K562 (cell line): Measurements from ENCODE around the gene ANKRD13A. TPM values are rescaled to one million over a fixed set of nuclear protein-coding genes. Genes with fewer than 3 reads are reported as not detected.

Source experiments
- BRD4 ChIP-seq: fragments of 200-600 bp; sonication (generic); IDR thresholded peaks from 2 replicates; pipeline ENCODE4 v1.6.1; 2017; ENCODE audit warnings: inconsistent platforms
- KAT7 ChIP-seq: sonication (generic); formaldehyde crosslinking; IDR thresholded peaks from 2 replicates; pipeline ENCODE4 v1.8.0; 2022; ENCODE audit warnings: missing genetic modification reagents, mild to moderate bottlenecking, borderline replicate concordance
- NR2C1 ChIP-seq, 2 experiments: fragments of 450-650 bp; IDR thresholded peaks; 2 replicates each; pipeline ENCODE4 v1.6.1; 2017; ENCODE audit warnings: mild to moderate bottlenecking in 2 of 2, antibody characterized with exemption in 1 of 2, inconsistent platforms in 1 of 2, missing compliant biosample characterization in 1 of 2, missing genetic modification characterization in 1 of 2
- POLR3A ChIP-seq: IDR thresholded peaks from 2 replicates; pipeline ENCODE4 v1.6.1; 2011; ENCODE audit warnings: borderline replicate concordance, mild to moderate bottlenecking, moderate library complexity; ENCODE audit not compliant: insufficient read length, insufficient read depth; ENCODE audit errors: extremely low read depth
- RBM14 ChIP-seq: fragments of 200-400 bp; formaldehyde crosslinking; IDR thresholded peaks from 2 replicates; pipeline ENCODE4 v1.6.1; 2018; ENCODE audit warnings: low read depth, mild to moderate bottlenecking, low read length, moderate library complexity, borderline replicate concordance; ENCODE audit not compliant: insufficient read depth
- RBM22 ChIP-seq: fragments of 200-400 bp; formaldehyde crosslinking; IDR thresholded peaks from 2 replicates; pipeline ENCODE4 v1.6.1; 2018; ENCODE audit warnings: low read length, low read depth; ENCODE audit not compliant: poor library complexity, severe bottlenecking
- SNIP1 ChIP-seq: fragments of 450-650 bp; IDR thresholded peaks from 2 replicates; pipeline ENCODE4 v1.7.1; 2017; ENCODE audit warnings: low read depth, mild to moderate bottlenecking
- STAG1 ChIP-seq: sonication (generic); formaldehyde crosslinking; IDR thresholded peaks from 2 replicates; pipeline ENCODE4 v1.5.0; 2020; ENCODE audit warnings: missing genetic modification reagents, borderline replicate concordance
- STAT5A ChIP-seq: IDR thresholded peaks from 2 replicates; pipeline ENCODE4 v1.6.1; 2012; ENCODE audit warnings: low read length, inconsistent platforms, borderline replicate concordance
- ZC3H11A ChIP-seq: IDR thresholded peaks from 2 replicates; pipeline ENCODE4 v1.6.1; 2012; ENCODE audit warnings: low read depth, low read length, improper control_type of control experiment
- ZKSCAN3 ChIP-seq: fragments of 250-450 bp; sonication (Bioruptor Pico); IDR thresholded peaks from 2 replicates; pipeline ENCODE4 v1.4.0; 2020
- ZSCAN29 ChIP-seq: fragments of 450-650 bp; IDR thresholded peaks from 2 replicates; pipeline ENCODE4 v1.6.1; 2017
- polyA plus RNA-seq, 8 experiments: library from polyadenylated mRNA; depleted of rRNA in 4 of 8; stranded (reverse) in 5 of 8; unstranded in 3 of 8; fragments of >200 nt; fragmentation: Nextera tagmentation in 2 of 8; fragmentation: Illumina TruSeq in 1 of 8; extraction: Ambion mirVana in 2 of 8; extraction: Trizol in 1 of 8; gene quantifications; 2 replicates each; pipeline versions ENCODE4 v1.2.1 to v1.2.3, GENCODE V29; 2011 to 2014; ENCODE audit warnings: inconsistent platforms in 1 of 8, missing spikeins in 1 of 8
- total RNA-seq, 7 experiments: library from RNA; depleted of rRNA in 6 of 7; stranded (reverse); fragments of >200 nt in 6 of 7; fragmentation: Illumina TruSeq in 2 of 7; extraction: Trizol in 2 of 7; gene quantifications; 2 replicates each; pipeline versions ENCODE4 v1.2.1 to v1.2.3, GENCODE V29; 2011 to 2021; ENCODE audit warnings: low replicate concordance in 1 of 7
- TF ChIP-seq, protein P1 (sequence below): fragments of 250-450 bp; sonication (Bioruptor Pico); IDR thresholded peaks from 2 replicates; pipeline ENCODE4 v1.5.0; 2021; ENCODE audit warnings: mild to moderate bottlenecking, moderate library complexity
- TF ChIP-seq, protein P2 (sequence below), 3 experiments: IDR thresholded peaks in 2 of 3; conservative IDR thresholded peaks in 1 of 3; 2 replicates each; pipeline ENCODE4 v1.5.1; 2011 to 2012; ENCODE audit warnings: low read length in 3 of 3, mild to moderate bottlenecking in 3 of 3, control low read depth in 2 of 3, improper control_type of control experiment in 1 of 3, inconsistent platforms in 1 of 3, low read depth in 1 of 3, mixed read lengths in 1 of 3, moderate library complexity in 1 of 3; ENCODE audit not compliant: insufficient read depth in 2 of 3
- TF ChIP-seq, protein P3 (sequence below): sonication (generic); formaldehyde crosslinking; IDR thresholded peaks from 2 replicates; pipeline ENCODE4 v1.8.0; 2022; ENCODE audit warnings: mild to moderate bottlenecking, missing genetic modification reagents
- TF ChIP-seq, protein P4 (sequence below): fragments of 450-650 bp; IDR thresholded peaks from 2 replicates; pipeline ENCODE4 v1.6.1; 2014; ENCODE audit warnings: low read depth, mild to moderate bottlenecking, moderate library complexity, borderline replicate concordance
- TF ChIP-seq, protein P5 (sequence below): fragments of 450-650 bp; IDR thresholded peaks from 2 replicates; pipeline ENCODE4 v1.6.1; 2016; ENCODE audit warnings: borderline replicate concordance

The ANKRD13A gene
- total and polyA plus RNA-seq, 9 of the 15 experiments (the other 6 are each of a cell fraction or from before 2014, with no cell fraction given) = 5.0 to 55.0 (median 41.5) TPM

DNA sequence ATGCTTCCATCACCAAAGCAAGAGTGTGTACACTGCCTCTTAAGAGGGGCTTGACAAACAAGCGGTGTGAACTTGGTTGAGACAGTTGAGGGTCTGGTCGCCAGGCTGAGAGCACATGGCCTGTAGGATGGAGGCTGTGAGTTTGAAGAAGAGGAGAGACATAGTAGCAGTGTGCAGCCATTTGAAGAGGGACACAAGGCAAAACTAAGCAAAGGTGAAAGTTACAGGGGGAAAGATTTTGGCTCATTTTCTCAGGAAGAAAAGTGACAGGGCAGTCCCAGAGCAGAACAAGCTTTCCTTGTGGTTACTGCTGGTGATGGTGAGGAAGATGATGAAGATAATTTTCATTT, 60.4 kb downstream of the ANKRD13A start (continued):
- TF ChIP-seq, protein P1, sequence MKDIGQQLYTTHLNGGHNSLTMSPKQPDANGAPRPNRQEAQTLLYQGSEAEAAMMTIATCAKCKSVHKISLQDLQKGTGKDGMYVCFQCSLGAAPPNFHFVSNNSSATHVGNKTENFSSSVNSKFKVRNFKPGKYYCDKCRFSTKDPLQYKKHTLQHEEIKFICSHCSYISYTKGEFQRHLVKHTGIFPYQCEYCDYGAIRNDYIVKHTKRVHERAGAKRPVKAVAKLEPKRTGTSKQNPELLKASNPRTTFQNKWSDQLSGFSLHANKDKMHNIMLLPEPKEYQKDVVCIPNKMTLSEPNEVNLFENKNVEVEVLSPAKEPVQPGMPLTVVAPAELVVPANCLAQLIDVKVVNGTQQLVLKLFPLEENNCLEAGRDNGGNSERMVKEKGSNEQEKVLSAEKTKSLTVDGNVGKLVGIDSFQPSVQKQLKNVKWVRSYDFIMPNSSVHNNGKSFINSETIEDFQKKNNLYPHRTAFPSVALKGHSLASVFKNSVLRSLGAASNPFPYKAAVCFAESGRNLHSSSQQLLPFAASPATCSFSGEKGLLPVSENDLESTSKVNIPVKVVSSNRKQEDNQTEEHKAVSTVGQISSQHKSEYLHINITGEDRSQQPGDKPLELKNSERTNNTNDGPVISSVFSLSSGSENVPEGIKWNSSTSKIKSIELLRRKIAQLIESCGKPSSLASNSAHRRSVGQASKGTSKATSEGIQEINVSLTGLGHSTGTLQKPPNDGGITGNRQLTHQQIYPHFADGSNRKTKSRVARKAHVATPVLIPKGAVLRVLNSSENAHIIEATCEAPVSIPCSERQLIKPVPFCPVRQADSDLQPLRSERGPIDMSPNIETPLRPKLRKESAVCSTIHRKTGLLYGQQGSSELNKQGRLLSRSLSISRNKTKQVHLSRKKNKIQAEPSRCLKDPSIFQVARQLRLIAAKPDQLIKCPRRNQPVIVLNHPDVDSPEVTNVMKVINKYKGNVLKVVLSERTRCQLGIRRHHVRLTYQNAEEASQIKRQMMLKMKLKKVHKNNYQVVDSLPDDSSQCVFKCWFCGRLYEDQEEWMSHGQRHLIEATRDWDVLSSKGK = no peak
- TF ChIP-seq NR2C1 (IDR thresholded peaks at IDR 0.05) (no peak), NR2C1 (tag; IDR thresholded peaks at IDR 0.05) (0 out of 2 replicates have a peak, but pooled peaks have one; percentile 10), KAT7 (CRISPR knock-in tag) (no peak), SNIP1 (no peak), POLR3A (no peak), BRD4 (no peak), ZKSCAN3 (CRISPR knock-in tag) (no peak), ZSCAN29 (no peak), STAT5A (no peak), RBM14 (no peak), RBM22 (no peak), ZC3H11A (no peak), STAG1 (CRISPR knock-in tag) (no peak)
- TF ChIP-seq, protein P2, sequence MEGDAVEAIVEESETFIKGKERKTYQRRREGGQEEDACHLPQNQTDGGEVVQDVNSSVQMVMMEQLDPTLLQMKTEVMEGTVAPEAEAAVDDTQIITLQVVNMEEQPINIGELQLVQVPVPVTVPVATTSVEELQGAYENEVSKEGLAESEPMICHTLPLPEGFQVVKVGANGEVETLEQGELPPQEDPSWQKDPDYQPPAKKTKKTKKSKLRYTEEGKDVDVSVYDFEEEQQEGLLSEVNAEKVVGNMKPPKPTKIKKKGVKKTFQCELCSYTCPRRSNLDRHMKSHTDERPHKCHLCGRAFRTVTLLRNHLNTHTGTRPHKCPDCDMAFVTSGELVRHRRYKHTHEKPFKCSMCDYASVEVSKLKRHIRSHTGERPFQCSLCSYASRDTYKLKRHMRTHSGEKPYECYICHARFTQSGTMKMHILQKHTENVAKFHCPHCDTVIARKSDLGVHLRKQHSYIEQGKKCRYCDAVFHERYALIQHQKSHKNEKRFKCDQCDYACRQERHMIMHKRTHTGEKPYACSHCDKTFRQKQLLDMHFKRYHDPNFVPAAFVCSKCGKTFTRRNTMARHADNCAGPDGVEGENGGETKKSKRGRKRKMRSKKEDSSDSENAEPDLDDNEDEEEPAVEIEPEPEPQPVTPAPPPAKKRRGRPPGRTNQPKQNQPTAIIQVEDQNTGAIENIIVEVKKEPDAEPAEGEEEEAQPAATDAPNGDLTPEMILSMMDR (IDR thresholded peaks at IDR 0.05 in 2 of 3, conservative IDR thresholded peaks at IDR 0.05 in 1 of 3; ENCODE audit: insufficient read depth in 2 of 3, low read depth in 1 of 3, low read length in 3 of 3) = no peak
- TF ChIP-seq, protein P3, sequence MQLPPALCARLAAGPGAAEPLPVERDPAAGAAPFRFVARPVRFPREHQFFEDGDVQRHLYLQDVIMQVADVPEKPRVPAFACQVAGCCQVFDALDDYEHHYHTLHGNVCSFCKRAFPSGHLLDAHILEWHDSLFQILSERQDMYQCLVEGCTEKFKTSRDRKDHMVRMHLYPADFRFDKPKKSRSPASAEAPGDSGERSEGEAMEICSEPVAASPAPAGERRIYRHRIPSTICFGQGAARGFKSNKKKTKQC = no peak
- TF ChIP-seq, protein P4, sequence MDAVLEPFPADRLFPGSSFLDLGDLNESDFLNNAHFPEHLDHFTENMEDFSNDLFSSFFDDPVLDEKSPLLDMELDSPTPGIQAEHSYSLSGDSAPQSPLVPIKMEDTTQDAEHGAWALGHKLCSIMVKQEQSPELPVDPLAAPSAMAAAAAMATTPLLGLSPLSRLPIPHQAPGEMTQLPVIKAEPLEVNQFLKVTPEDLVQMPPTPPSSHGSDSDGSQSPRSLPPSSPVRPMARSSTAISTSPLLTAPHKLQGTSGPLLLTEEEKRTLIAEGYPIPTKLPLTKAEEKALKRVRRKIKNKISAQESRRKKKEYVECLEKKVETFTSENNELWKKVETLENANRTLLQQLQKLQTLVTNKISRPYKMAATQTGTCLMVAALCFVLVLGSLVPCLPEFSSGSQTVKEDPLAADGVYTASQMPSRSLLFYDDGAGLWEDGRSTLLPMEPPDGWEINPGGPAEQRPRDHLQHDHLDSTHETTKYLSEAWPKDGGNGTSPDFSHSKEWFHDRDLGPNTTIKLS = no peak
- TF ChIP-seq, protein P5, sequence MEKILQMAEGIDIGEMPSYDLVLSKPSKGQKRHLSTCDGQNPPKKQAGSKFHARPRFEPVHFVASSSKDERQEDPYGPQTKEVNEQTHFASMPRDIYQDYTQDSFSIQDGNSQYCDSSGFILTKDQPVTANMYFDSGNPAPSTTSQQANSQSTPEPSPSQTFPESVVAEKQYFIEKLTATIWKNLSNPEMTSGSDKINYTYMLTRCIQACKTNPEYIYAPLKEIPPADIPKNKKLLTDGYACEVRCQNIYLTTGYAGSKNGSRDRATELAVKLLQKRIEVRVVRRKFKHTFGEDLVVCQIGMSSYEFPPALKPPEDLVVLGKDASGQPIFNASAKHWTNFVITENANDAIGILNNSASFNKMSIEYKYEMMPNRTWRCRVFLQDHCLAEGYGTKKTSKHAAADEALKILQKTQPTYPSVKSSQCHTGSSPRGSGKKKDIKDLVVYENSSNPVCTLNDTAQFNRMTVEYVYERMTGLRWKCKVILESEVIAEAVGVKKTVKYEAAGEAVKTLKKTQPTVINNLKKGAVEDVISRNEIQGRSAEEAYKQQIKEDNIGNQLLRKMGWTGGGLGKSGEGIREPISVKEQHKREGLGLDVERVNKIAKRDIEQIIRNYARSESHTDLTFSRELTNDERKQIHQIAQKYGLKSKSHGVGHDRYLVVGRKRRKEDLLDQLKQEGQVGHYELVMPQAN = no peak
